HK-2 (cell line): ENCODE data around the gene CLPX.
"Not testable (repeated sequence)": the region's sequence is repeated elsewhere in the genome, so short reads cannot be mapped to it uniquely, and the experiment has no call there.

Experiments
- DNase-seq: peaks from one replicate; pipeline ENCODE4 v3.0.0-alpha.2; 2018; ENCODE audit not compliant: unreplicated experiment

The CLPX gene

DNA sequence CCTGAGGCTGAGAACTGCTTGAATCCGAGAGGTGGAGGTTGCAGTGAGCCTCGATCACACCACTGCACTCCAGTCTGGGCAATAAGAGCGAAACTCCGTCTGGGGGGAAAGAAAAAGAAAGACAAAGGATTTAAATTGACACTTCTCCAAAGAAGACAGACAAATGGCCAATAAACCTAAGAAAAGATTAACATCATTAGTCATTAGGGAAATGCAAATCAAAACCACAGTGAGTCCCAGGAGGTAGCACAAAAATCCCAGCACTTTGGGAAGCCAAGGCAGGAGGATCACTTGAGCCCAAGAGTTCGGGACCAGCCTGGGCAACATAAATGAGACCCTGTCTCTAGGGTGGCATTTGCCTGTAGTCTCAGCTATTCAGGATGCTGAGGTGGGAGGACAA, 12.6 kb downstream of the CLPX start:
- DNase-seq = no peak

DNA sequence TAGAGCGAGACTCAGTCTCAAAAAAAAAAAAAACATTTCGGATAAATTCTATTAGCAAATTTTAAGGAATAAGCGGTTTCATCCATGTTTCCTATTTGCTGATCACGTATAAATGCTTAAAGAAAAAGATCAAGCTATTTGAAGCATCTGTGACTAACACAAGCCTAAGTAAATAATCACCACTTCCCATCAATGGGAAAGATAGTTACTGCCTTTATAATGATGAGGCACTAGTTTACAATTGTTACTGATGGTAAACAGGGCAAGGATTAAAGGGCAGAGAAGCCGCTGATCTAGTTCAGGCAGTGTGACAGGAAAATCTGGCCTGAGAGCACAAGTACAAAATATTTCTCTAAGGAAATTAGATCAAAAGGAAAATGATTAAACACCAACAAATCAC, 13.7 kb downstream of the CLPX start:
- DNase-seq = no peak

DNA sequence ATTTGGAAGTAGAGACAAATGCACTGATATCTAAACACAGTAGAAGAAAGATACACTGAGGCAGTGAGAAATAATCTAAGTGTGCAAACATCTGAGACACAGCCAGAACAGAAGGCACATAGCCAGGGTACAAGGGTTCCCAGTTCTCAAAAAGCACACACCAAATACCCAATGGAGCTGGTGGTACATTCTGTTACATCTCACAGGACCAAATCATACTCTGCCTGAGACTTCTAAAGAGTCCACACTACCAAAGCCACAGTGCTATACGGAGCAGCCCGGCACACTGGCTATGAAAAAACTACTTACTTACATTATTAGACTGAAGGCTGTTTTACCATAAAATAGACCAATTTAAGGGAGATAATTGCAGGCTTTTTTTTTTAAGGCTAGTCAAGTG, 19.3 kb downstream of the CLPX start:
- no peak for DNase-seq

DNA sequence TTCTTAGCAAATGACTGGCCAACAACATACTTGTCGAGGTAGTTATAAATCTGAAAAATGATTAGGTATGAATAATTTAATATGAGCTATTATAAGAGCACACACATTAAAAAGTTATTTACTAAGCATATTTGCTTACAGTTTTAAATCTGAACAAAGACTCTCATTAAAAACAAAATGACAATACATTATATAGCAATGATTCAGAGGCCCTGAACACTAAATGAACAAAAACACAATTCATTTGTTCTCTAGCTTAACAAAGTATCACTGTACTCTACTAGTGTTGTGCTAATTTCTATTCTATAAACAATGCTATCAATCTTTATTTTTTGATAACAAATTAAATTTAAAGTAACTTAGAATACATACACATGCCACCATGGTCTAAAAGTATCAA, 21.0 kb downstream of the CLPX start:
- no peak for DNase-seq

DNA sequence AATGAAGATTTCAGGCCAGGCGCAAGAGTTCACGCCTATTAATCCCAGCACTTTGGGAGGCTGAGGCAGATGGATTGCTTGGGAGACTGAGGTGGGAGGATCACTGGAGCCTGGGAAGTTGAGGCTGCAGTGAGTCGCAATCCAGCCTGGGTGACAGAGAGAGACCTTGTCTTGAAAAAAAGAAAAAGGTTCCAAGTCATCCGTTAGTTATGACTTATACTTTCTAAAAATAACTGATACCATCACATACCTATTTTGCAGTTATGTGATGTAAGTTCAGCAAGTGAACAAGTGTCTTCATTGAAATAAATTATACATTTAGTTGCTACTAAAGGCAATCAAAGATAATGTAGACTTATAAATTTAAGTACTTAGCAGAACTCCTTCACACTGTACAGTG, 22.1 kb downstream of the CLPX start:
- no peak for DNase-seq

DNA sequence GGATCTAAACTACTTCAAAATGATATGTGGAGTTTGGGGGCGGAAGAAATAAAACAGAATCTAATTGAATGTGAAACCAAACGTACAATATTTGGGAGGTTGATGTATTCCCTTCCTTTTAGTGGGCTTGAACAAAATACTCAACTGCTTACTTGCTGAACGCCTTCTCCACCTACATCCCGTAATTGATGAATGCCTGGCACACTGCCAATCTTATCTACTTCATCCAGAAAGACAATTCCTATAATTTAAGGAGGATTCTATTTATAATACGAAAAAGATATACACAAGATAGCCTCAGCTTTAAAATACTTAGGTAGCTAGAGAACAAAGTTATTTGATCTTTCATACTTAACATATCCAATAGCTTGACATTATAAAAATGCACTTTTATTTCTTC, 28.4 kb downstream of the CLPX start:
- no peak for DNase-seq

DNA sequence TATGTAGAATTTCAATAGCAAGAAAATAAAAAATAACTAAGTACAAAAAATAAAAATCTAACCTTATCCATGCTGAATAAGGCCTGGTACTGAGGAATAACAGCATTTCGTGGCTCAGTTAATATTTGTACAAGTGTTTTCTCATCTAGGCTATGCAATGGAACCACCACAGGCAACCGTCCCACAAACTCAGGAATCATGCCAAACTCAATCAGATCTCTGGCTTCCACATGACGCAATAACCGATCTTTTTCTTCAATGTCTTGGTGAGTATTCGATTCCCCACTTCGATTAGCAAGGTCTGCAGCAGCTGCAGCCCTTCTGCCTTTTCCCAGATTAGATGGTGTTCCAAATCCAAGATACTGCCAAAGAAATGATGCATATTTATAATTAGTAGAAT, 30.4 kb downstream of the CLPX start:
- DNase-seq = no peak

DNA sequence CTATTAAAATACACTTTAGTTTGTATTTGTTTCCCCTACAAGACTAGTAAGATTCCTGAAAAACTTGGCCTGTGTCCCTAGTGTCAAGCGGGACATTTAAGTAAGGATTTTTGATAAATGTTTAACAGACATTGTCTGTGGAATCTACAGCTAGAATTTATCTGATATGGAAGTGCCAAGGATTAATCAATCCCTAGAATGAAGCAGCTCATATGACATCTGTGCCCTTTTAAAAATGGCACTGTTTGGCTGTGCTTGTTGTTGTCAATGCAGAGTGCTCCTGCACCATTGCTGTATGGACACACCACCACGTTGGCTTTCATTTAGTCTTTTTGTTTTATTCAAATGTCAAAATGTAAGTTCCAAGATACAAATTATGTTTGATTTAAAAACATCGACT, 37.2 kb downstream of the CLPX start:
- DNase-seq = no peak

DNA sequence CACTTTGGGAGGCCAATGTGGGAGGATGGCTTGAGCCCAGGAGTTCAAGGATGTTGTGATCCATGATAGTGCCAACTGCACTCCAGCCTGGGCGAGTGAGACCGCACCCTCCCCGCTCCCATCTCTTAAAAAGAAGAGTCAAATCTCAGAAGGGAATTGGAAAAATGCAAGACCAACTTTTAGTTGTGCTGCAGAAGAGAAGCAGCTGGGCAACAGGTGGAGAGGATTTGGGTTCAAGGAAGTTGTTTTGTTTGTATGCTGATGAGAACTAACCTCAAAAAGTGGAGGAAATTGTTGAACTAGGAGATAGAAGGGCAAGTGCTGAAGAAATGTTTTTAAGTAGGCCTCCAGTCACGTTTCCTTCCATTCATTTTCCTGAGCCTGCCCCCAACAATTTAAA, 38.7 kb downstream of the CLPX start:
- no peak for DNase-seq

DNA sequence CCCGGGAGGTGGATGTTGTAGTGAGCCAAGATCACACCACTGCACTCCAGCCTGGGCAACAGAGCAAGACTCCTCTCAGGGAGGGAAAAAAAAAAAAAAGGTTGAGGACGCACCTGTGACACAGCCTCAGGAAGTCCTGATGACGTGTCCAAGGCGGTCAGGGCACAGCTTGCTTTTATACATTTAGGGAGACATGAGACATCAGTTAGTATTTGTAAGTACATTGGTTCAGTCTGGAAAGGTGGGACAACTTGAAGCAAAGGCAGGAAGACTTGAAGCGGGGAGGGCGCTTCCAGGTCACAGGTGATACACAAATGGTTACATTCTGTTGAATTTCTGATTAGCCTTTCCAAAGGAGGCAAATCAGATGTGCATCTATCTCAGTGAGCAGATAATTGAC, 46.5 kb downstream of the CLPX start:
- DNase-seq = not testable (repeated sequence)

DNA sequence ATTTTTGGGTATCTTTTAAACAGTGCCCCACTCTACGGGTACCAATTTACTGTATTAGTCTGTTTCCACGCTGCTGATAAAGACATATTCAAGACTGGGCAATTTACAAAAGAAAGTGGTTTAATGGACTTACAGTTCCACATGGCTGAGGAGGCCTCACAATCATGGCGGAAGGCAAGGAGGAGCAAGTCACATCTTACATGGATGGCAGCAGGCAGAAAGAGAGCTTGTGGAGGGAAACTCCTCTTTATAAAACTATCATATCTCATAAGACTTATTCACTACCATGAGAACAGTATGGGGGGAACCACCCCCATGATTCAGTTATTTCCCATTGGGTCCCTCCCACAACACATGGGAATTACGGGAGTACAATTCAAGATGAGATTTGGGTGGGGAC, 47.2 kb downstream of the CLPX start:
- not testable (repeated sequence) for DNase-seq

DNA sequence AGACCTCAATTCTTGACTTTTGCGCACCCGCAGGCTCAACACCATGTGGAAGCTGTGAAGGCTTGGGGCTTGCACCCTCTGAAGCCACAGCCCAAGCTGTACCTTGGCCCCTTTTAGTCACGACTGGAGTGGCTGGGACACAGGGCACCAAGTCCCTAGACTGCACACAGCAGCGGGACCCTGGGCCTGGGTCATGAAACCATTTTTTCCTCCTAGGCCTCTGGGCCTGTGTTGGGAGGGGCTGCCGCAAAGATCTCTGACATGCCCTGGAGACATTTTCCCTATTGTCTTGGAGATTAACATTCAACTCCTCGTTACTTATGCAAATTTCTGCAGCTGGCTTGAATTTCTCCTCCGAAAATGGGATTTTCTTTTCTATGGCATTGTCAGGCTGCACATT, 48.1 kb downstream of the CLPX start:
- DNase-seq = not testable (repeated sequence)

DNA sequence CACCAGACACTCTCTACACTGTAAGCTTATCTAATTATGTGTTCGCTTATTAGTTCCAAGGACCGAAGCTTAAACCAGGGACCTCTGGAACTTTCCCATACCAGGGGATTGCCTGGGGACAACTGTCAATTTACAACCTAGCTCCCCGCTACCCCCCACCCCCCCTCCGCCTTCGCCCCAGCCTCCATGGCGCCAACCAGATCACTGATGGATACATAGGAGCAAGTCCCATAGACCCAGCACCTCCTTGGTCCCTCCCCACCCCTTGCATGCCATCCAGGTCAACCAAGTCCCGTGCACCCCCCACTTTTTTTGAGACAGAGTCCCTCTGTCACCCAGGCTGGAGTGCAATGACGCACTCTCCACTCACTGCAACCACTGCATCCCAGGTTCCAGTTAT, 50.6 kb downstream of the CLPX start:
- DNase-seq = no peak

DNA sequence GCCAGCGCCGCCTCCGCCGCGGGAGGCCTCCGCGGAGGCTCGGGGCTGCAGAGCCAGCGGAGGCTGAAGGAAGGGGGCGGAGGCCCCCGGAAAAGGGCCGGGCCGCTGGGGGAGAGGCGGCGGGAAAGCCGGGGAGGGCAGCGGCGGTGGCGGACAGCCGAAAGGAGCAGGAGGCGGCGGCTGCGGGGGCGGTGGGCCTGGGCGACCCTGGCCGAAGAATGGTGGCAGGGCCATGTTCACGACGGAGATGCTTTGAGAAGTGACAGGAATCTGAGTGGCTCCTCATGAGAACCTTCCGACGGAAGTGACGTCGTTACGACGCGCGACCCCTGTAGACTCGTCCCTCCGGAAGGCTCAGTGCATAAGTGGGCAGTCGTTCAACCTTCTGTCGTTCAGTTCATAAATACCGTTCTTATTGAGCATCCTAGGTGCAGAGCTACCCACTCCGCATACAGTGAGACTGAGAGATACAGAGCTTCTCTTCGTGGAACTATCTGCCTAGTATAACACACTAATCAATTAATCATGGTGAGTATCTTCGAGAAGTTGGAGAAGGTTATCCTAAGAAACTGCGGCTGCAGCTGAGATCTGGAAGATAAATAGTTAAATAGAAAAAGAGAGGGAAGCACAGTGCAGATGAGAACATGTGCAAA, 51.5 kb downstream of the CLPX start, which contains the start of gene PDCD7:
Gene PDCD7 (minus strand): TSS at position 261 of the 653 bp plus-strand sequence. CDS start 27 bp downstream, at position 234.
- DNase-seq = peak; percentile 71

DNA sequence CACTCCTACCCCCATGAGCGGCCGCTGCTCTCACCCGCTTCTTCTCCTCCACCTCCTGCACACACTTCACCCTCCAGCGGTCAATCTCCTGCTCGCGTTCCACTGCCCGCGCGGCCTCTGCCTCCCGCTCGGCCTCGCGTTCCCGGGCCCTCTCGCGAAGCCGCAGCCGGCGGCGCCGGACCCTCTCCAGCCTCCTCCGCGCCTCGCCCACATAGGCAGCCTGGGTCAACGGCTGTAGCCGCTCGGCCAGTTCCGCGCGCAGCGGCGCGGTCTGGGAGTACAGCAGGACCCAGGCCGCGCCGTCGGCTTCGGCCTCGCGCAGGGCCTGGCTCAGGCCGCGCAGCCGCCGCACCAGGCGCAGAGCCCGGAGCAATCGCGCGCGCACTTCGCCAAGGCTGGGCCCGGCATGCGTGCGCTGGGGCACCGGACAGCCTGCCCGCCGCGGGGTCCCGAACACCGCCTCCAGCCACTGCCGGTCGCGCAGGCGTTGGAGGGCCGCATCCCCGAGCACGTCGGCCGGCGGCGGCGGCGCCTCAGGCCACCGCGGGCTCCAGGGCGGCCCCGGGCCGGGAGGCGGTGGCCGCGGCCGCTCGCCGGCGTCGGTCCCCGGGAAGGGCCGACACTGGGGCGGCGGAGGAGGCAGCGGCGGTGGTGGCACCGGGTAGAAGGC, 52.1 kb downstream of the CLPX start:
- peak; percentile 48 for DNase-seq

DNA sequence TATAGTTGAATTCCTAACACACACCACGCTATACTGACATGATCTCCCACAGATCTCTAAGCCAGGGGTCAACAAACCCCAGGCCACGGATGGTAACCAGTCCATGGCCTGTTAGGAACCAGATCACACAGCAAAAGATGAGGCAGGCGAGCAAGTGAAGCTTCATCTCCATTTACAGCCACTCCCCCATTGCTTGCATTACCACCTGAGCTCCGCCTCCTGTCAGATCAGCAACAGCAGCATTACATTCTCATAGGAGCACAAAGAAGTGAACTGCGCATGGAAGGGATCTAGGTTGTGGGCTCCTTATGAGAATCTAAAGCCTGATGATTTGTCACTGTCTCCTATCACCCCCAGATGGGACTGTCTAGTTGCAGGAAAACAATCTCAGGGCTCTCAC, 54.2 kb downstream of the CLPX start:
- DNase-seq = no peak

DNA sequence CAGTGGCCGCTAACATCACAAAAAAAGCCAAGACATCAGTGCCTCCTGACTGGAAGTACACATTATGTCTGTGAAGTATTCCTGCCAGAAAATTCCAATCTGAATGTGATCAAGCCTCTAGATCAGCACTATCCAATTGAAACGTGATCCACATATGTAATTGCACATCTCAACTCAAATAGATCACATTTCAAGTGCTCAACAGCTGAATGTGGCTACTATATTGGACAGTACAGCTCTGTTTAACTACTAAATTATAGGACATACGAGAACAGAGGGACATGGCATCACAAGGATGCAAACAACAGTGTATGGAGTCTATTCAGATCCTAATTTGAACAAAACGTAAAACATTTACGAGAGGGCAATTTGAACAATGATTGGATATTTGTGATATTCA, 69.6 kb downstream of the CLPX start:
- no peak for DNase-seq

DNA sequence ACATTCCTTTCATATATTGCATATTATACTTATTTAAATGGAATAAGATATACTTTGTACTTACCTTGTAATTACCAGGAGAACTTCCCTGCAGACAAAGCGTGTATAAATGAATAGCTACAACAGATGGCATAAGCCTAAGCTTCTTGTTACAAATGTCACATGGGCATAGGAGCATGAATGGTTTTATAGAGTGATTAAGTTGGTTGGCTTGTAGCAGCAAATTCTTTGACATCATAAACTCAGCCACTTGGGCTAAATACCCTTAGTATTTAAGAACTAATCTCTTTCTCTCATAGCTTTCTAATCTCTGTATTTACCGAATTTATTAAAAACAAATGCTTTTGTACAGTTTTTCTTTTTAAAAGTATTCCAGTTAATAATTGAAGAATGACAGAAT, 70.1 kb downstream of the CLPX start, which contains the start of gene UBAP1L:
Gene UBAP1L (minus strand): TSS at position 115 of the 400 bp plus-strand sequence. CDS start 8,985 bp downstream, outside the sequence.
- no peak for DNase-seq

DNA sequence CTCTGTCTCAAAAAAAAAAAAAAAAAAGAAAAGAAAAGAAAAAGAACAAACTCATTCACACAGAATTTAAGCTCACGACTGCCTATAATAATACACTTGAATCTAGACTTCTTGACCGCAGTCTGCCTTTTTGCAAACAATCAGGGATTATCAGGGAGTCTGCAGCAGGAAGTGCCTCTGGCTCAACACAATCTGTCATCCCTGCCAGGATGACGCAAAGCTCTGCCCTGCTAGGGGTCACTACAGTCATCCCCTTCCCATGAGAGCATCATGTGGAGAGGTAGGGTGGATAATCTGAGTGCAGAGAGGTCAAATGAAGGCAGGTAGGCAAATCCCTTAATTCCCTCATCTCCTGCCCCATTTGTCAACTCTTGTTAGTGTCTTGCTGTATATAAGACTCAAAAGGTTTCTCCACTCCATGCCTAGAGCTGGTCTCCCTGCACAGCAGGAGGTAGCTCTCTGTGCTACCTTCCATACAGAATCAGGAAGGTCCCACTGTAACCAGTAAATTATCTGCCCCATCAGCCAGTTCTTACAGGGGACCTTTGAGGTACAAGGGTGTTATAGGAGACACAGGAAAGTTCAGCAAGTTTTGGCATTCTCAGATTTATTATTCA, 74.4 kb downstream of the CLPX start:
- no peak for DNase-seq

DNA sequence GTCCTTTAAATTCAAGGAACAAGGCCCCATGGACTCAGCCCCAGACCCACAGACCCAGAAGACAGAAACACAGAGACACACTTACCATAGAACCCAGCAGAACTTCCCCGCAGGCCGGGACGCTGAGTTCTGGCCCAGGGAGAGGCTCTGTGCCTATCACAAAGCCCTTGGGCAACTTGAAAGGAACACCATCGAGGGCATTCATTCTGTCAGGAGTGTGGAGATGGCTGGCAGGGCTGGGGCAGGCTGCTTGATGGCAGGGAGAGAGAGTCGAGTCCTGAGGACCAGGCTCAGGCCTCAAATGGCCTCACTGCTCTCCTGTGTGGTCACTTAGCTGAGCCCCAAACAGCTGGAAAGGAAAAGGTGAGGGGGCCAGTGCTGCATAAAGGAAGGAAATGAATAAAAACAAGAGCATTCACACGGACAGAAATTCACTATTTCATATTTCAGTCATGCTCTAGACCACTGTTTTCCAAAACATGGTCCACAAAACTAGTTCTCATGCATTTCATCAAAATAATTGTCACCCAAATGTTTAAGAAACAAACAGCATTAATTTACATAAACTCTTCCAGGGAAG, 79.0 kb downstream of the CLPX start:
- DNase-seq = no peak

DNA sequence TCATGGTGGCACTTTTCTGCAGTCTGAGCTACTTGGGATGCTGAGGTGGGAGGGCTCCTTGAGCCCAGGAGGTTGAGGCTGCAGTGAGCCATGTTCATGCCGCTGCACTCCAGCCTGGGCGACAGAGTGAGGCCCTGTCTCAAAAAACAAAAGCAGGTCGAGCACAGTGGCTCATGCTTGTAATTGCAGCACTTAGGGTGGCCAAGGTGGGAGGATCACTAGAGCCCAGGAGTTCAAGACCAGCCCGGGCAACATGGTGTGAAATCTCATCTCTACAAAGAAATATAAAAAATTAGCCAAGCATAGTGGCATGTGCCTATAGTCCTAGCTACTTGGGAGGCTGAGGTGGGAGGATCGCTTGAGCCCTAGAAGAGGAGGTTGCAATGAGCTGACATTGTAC, 80.1 kb downstream of the CLPX start:
- DNase-seq = no peak

DNA sequence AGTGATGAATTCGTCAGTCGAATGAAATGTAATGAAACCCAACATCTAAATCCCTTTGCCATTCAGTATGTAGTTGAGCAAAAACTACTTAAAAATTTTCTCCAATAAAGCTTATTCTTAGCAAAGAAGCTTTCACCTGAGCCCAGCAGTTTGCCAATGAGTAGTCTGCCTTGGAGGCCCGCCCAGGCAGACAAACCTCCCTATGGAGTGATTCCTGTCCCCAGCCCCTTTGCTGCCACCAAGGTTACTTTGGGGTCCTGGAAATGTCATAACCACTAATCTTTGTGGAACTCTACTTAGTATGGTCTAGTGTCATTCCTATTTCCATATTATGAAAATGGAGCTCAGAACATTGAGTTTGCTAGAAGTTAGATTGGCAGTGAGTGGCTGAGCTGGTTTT, 82.2 kb downstream of the CLPX start:
- DNase-seq = no peak
